Stimulated activated naive B cell treated with anti-CD40 and anti-IgM and Interleukin-4, amounts not matched to agents 10 μg/mL and 1 μg/mL and 100 μg/mL, for 72 hours (primary cell): ENCODE results near the gene MAGEE2.
"Not testable (repeated sequence)": the region's sequence is repeated elsewhere in the genome, so short reads cannot be mapped to it uniquely, and the experiment has no call there.

ENCODE experiments used
- ATAC-seq, 2 donors: fragments of 150-1000 bp; cut with Tn5 transposase; replicated peaks; 2 replicates each; pipeline ENCODE4 v1.10.0; 2021; ENCODE audit warnings: moderate library complexity in 1 of 2
- DNase-seq: peaks from one replicate; pipeline ENCODE4 v3.0.0; 2021
- H3K27ac Mint-ChIP-seq: one replicate; pipeline ENCODE4 v1.8.0; 2022; ENCODE audit warnings: mild to moderate bottlenecking, mixed read lengths
- H3K27me3 Mint-ChIP-seq, 2 donors: one replicate each; pipeline ENCODE4 v1.8.0; 2022; ENCODE audit warnings: mixed read lengths in 2 of 2
- H3K36me3 Mint-ChIP-seq, 2 donors: one replicate each; pipeline ENCODE4 v1.8.0; 2022; ENCODE audit warnings: mixed read lengths in 2 of 2, mild to moderate bottlenecking in 1 of 2
- H3K4me1 Mint-ChIP-seq, 2 donors: one replicate each; pipeline ENCODE4 v1.8.0; 2022; ENCODE audit warnings: mixed read lengths in 2 of 2, mild to moderate bottlenecking in 1 of 2
- H3K4me3 Mint-ChIP-seq, 2 donors: one replicate each; pipeline ENCODE4 v1.8.0; 2022; ENCODE audit warnings: mild to moderate bottlenecking in 2 of 2, mixed read lengths in 2 of 2, moderate library complexity in 1 of 2
- H3K9me3 Mint-ChIP-seq, 2 donors: one replicate each; pipeline ENCODE4 v1.8.0; 2022; ENCODE audit warnings: mixed read lengths in 2 of 2, mild to moderate bottlenecking in 1 of 2

Gene MAGEE2, protein sequence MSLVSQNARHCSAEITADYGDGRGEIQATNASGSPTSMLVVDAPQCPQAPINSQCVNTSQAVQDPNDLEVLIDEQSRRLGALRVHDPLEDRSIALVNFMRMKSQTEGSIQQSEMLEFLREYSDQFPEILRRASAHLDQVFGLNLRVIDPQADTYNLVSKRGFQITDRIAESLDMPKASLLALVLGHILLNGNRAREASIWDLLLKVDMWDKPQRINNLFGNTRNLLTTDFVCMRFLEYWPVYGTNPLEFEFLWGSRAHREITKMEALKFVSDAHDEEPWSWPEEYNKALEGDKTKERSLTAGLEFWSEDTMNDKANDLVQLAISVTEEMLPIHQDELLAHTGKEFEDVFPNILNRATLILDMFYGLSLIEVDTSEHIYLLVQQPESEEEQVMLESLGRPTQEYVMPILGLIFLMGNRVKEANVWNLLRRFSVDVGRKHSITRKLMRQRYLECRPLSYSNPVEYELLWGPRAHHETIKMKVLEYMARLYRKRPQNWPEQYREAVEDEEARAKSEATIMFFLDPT

DNA sequence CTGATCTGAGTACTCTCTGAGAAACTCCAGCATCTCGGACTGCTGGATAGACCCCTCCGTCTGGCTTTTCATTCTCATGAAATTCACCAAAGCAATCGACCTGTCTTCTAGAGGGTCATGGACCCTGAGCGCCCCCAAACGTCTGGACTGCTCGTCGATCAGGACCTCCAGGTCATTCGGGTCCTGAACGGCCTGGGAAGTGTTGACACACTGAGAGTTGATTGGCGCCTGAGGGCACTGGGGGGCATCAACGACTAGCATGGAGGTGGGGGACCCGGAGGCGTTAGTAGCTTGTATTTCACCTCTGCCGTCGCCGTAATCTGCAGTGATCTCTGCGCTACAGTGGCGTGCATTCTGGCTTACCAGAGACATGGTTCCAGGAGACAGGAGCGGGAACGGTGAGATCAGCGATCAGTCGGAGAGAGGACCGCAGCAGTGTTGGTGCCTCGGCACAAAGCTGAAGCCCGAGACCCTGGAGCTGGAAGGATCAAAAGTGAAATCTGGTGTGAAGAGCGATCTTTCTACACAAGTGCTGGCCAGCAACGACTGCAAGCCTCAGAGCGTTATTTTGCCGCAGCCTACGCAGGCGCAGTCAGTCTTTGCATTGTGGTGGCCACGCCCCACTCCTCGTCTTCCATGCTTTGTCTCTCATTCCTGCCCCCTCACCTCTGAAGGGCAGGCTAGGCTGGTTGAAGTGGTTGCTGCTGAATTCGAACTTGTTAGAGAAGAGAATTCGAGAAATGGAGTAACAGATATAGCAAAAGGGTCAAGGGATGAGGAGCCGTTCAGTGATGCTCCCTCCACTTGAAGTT is at the start of gene MAGEE2:
MAGEE2 (minus strand) TSS at position 575 of the 812 bp plus-strand sequence; CDS start at position 372, 203 bp downstream.
- no peak within 1 kb of the TSS for H3K27ac Mint-ChIP-seq
- H3K27me3 Mint-ChIP-seq, result peaks cover 0 to 4% of the 10 kb centered on the region in 2 donors
- peaks cover 0 to 1% of the 10 kb centered on the region in 2 donors for H3K9me3 Mint-ChIP-seq
- peak within 1 kb of the TSS; percentile 69 to 78 for H3K4me3 Mint-ChIP-seq
- no peaks in the 10 kb centered on the region for H3K36me3 Mint-ChIP-seq
- ATAC-seq (no peak), DNase-seq (no peak)
- H3K4me1 Mint-ChIP-seq, result peaks cover 3 to 8% of the 10 kb centered on the region in 2 donors

DNA sequence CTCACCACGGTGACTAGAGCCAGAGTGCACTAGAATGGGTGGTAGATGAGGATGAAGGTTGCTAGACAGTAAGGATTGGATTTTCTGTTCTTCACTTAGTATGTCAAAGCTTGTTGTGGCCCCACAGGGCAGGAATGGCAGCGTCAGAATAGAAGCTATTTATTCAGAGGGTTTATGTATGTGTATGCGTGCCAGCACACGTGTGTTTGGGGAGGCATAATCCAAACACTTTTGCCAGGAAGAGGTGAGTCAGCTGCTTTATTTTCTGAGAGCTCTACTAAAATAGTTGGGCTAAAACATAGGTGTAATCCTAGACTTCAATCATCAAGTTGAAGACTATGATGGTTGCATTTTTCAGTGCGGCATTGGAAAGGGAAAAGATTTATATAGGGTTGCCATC is 1.2 kb upstream of the MAGEE2 start:
- peaks cover 3 to 8% of the 10 kb centered on the region in 2 donors for H3K4me1 Mint-ChIP-seq
- no peak for DNase-seq
- no peaks in the 10 kb centered on the region for H3K36me3 Mint-ChIP-seq
- no peak overlapping the region for H3K27ac Mint-ChIP-seq
- no peak for ATAC-seq
- H3K27me3 Mint-ChIP-seq, result peaks cover 0 to 3% of the 10 kb centered on the region in 2 donors
- no peak overlapping the region for H3K4me3 Mint-ChIP-seq
- peaks cover 0 to 1% of the 10 kb centered on the region in 2 donors for H3K9me3 Mint-ChIP-seq

DNA sequence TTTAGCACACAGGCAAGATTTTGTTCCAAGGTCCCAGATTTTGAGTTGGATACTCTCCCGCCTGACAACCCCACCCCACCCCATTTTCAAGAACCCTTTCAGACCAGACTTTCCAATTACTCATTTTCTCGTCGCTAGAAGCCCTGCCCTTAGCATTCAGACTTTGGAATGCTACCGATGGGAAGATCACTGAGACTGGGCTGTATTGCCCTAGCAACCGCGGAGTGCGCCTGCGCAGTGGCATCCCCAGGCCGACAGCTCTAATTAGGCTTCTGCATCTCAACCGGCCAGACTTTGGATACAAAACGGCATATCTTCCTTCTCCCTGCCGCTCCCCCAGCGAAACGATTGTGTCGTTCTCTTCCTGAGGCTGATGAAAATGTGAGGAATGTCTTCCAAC is 3.4 kb downstream of the MAGEE2 start:
- H3K27me3 Mint-ChIP-seq, result peaks cover 0 to 7% of the 10 kb centered on the region in 2 donors
- peaks cover 3 to 8% of the 10 kb centered on the region in 2 donors for H3K4me1 Mint-ChIP-seq
- H3K36me3 Mint-ChIP-seq, result no peaks in the 10 kb centered on the region
- no peak for ATAC-seq
- no peak for DNase-seq
- no peak overlapping the region for H3K4me3 Mint-ChIP-seq
- H3K27ac Mint-ChIP-seq, result no peak overlapping the region
- peaks cover 0 to 1% of the 10 kb centered on the region in 2 donors for H3K9me3 Mint-ChIP-seq

DNA sequence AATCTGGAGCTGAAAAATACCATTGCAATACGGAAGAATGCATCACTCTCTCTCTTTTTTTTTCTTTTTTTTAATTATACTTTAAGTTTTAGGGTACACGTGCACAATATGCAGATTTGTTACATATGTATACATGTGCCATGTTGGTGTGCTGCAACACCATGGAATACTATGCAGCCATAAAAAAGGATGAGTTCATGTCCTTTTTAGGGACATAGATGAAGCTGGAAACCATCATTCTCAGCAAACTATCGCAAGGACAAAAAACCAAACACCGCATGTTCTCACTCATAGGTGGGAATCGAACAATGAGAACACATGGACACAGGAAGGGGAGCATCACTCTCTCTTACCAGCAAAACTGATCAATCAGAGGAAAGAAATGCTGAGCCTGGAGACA is 17.0 kb downstream of the MAGEE2 start:
- not testable (repeated sequence) for DNase-seq, ATAC-seq, H3K4me3 Mint-ChIP-seq, H3K4me1 Mint-ChIP-seq, H3K36me3 Mint-ChIP-seq, H3K9me3 Mint-ChIP-seq, H3K27me3 Mint-ChIP-seq, H3K27ac Mint-ChIP-seq

DNA sequence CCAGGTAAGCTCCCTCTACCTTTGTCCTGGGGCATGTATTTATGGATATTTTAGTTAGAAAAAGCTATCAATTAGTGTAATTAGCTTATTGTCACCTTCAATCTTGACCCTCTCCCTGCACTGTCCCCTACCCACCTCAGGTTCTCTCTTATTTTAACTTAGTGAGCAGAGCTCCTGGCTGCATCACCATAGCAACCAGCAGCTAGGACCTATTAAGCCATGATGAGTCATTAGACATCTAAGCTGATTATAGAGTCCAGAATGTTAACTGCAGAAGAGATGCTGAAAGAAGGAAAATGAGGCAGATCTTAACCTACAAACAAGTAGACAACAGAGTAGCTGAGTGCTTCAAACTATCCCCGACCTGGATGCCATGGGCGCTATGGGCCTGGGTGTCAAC is 36.6 kb downstream of the MAGEE2 start:
- DNase-seq, result no peak
- H3K4me1 Mint-ChIP-seq, result peaks cover 2 to 8% of the 10 kb centered on the region in 2 donors
- H3K9me3 Mint-ChIP-seq, result peaks cover 0 to 4% of the 10 kb centered on the region in 2 donors
- no peak overlapping the region for H3K27ac Mint-ChIP-seq
- no peak for ATAC-seq
- H3K36me3 Mint-ChIP-seq, result peaks cover 0 to under 1% of the 10 kb centered on the region in 2 donors
- H3K27me3 Mint-ChIP-seq, result peaks cover 0 to 5% of the 10 kb centered on the region in 2 donors
- no peak overlapping the region for H3K4me3 Mint-ChIP-seq

DNA sequence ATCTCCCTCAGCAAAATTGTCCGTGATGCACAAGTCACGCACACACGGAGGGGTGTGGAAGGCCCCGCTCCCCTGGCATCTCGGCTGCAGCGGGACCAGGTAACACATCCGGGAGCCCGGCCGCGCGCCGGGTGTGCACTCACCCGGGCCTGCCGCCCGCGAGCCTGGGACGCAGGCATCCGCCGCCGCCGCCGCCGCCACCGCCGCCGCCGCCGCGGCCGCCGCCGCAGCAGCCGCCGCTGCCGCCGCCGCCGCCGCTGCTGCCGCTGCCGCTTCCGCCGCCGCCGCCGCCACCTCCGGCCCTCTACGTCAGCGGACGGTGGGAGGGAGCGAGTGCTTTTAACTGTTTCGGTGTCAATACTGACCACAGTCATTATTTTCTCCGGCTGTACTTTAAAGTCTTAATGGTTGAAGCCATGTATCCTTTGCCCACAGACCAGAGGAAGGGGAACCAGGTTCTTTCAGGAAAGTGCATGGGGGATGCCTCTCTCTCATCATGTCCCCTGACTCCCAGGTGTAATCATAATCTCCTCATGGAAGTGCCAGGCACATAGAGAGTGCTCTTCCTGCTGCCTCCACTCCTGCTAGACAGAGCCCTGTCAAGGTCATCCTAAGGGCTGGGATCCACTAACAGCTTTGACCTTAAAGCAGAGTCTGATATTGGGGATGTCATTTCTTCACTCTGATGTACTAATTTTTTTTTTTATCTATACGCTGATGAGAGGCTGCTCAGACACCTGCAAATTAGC is 38.0 kb downstream of the MAGEE2 start:
- Mint-ChIP-seq H3K4me1 (peaks cover 2 to 8% of the 10 kb centered on the region in 2 donors), H3K36me3 (peaks cover 0 to 7% of the 10 kb centered on the region in 2 donors), H3K9me3 (peaks cover 2 to 6% of the 10 kb centered on the region in 2 donors), H3K27me3 (peaks cover 0 to 5% of the 10 kb centered on the region in 2 donors), H3K27ac (peak overlapping the region; percentile 78), H3K4me3 (peak overlapping the region; percentile 80 to 82)
- DNase-seq (peak; percentile 28), ATAC-seq (peak; percentile 86 to 92)
